ENCODE results near the gene DCBLD1. TPM values are rescaled to one million over a fixed set of nuclear protein-coding genes. Genes with fewer than 3 reads are reported as not detected.

DCBLD1 gene
- total and polyA plus RNA-seq, 11 donors: 2.9 to 11.4 (median 4.0) TPM

- DNase-seq (no peak), ATAC-seq (no peak)
- Histone ChIP-seq H3K36me3 (peaks cover 0 to 100% (median 80%) of the 10 kb centered on the region in 9 donors), H3K27me3 (no peaks in the 10 kb centered on the region), H3K4me1 (no peaks in the 10 kb centered on the region), H3K4me3 (no peak overlapping the region), H3K9me3 (no peaks in the 10 kb centered on the region), H3K27ac (no peak overlapping the region)
- WGBS, 4 donors: 94 to 100% (median 96%) methylated on average over 2 of the region's 2 CpGs
- intact Hi-C loops (cut with DNase I): no loop called here
- no peak for TF ChIP-seq POLR2A (IDR thresholded peaks at IDR 0.05)
- no peak for TF ChIP-seq CTCF (IDR thresholded peaks at IDR 0.05)
These were observed 85.8 kb downstream of the DCBLD1 start for GRCh38 chr6:117568247-117568646.

- Histone ChIP-seq H3K36me3 (peaks cover 0 to 100% (median 83%) of the 10 kb centered on the region in 9 donors), H3K4me1 (no peaks in the 10 kb centered on the region), H3K9me3 (no peaks in the 10 kb centered on the region), H3K4me3 (no peak overlapping the region), H3K27ac (no peak overlapping the region), H3K27me3 (no peaks in the 10 kb centered on the region)
- no peak for ATAC-seq
- TF ChIP-seq CTCF (IDR thresholded peaks at IDR 0.05) (no peak), POLR2A (IDR thresholded peaks at IDR 0.05) (no peak)
- intact Hi-C loops (cut with DNase I): no loop called here
- whole genome bisulfite sequencing, 4 donors: 0 to 79% (median 38%) methylated on average over 1 of the region's 1 CpG
- DNase-seq: no peak
These were observed 86.4 kb downstream of the DCBLD1 start for GRCh38 chr6:117568831-117569410.

- no peaks in the 10 kb centered on the region for H3K9me3 ChIP-seq
- H3K4me3 ChIP-seq: no peak overlapping the region
- DNase-seq (no peak), ATAC-seq (no peak)
- 91 to 93% (median 92%) methylated on average over 5 of the region's 5 CpGs for WGBS, 4 donors
- TF ChIP-seq CTCF (IDR thresholded peaks at IDR 0.05): no peak
- H3K4me1 ChIP-seq: no peaks in the 10 kb centered on the region
- H3K27ac ChIP-seq: no peak overlapping the region
- intact Hi-C loops (cut with DNase I): no loop called here
- peaks cover 0 to 98% (median 66%) of the 10 kb centered on the region in 9 donors for H3K36me3 ChIP-seq
- no peaks in the 10 kb centered on the region for H3K27me3 ChIP-seq
These were observed 90.7 kb downstream of the DCBLD1 start for GRCh38 chr6:117573006-117573680.

GRCh38 chr6:117574198-117574597 is 91.7 kb downstream of the DCBLD1 start:
- peaks cover 0 to 97% (median 64%) of the 10 kb centered on the region in 9 donors for H3K36me3 ChIP-seq

More at GRCh38 chr6:117574198-117574597, 91.7 kb downstream of the DCBLD1 start:
- DNase-seq: no peak
- Histone ChIP-seq H3K4me3 (no peak overlapping the region), H3K27ac (no peak overlapping the region), H3K9me3 (no peaks in the 10 kb centered on the region), H3K27me3 (no peaks in the 10 kb centered on the region), H3K4me1 (peaks cover 0 to under 1% (median 0%) of the 10 kb centered on the region in 12 donors)
- ATAC-seq: no peak
- intact Hi-C loops (cut with DNase I): no loop called here
- 85 to 92% (median 89%) methylated on average over 4 of the region's 4 CpGs for WGBS, 4 donors
- TF ChIP-seq CTCF (IDR thresholded peaks at IDR 0.05) (no peak), POLR2A (IDR thresholded peaks at IDR 0.05) (no peak)

All from heart left ventricle (tissue), 16 donors.